AG09319 (cell line): Measurements from ENCODE around the gene TSPAN18.

Source experiments
- DNase-seq: peaks from one replicate; pipeline ENCODE4 v3.0.0-alpha.2; 2010; ENCODE audit warnings: low read depth; ENCODE audit errors: extremely low read depth
- TF ChIP-seq, protein P1 (sequence below): IDR thresholded peaks from 2 replicates; pipeline ENCODE4 v1.5.1; 2011; ENCODE audit warnings: low read depth, mild to moderate bottlenecking, inconsistent platforms, low read length, moderate library complexity

The TSPAN18 gene

GRCh38 chr11:44928144-44928543 lies 201.4 kb downstream of the TSPAN18 start:
- DNase-seq, result no peak
- TF ChIP-seq, protein P1, sequence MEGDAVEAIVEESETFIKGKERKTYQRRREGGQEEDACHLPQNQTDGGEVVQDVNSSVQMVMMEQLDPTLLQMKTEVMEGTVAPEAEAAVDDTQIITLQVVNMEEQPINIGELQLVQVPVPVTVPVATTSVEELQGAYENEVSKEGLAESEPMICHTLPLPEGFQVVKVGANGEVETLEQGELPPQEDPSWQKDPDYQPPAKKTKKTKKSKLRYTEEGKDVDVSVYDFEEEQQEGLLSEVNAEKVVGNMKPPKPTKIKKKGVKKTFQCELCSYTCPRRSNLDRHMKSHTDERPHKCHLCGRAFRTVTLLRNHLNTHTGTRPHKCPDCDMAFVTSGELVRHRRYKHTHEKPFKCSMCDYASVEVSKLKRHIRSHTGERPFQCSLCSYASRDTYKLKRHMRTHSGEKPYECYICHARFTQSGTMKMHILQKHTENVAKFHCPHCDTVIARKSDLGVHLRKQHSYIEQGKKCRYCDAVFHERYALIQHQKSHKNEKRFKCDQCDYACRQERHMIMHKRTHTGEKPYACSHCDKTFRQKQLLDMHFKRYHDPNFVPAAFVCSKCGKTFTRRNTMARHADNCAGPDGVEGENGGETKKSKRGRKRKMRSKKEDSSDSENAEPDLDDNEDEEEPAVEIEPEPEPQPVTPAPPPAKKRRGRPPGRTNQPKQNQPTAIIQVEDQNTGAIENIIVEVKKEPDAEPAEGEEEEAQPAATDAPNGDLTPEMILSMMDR, result no peak

GRCh38 chr11:44928816-44929215 lies 202.1 kb downstream of the TSPAN18 start:
- TF ChIP-seq, protein P1, result no peak
- DNase-seq, result no peak

DNA sequence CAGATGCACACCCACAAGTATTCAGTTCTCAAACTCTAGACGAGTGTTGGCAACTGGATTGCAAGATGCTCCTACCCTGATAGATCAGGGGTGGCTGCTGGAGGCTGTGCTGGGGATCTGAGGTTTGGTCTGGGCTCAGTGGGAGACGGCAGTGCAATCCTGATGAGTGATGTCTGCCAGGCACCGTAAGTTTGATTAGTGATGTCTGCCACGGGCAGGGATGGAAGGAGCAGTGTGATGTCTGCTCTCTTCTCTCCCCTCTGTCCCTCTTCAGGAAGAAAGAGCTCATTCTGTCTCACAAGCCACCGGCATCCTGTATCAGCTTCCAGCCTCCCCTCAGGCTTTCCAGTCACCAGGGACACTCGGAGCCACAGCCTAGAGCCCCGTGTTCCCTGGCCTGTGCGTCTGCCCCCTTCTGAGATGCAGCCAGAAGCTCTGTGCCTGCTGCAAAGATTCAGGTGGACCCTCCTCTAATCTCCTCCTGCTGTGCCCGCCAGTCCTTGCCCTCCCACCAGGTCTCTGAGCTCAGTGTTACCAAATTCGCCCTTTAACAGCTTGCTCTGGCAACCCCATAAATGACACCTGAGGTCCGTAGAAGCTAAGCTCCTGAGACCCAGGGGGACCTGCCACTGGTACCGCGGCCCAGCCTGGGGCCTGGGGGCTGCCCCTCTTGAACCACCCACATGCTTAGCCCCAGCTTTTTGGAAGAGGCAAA lies 204.0 kb downstream of the TSPAN18 start:
- DNase-seq, result no peak
- TF ChIP-seq, protein P1, result no peak

GRCh38 chr11:44931466-44931865 lies 204.7 kb downstream of the TSPAN18 start:
- TF ChIP-seq, protein P1, result no peak
- no peak for DNase-seq

GRCh38 chr11:44934110-44934509 lies 207.3 kb downstream of the TSPAN18 start:
- no peak for DNase-seq
- TF ChIP-seq, protein P1, result no peak

GRCh38 chr11:44934735-44935250 lies 208.0 kb downstream of the TSPAN18 start:
- no peak for DNase-seq

DNA sequence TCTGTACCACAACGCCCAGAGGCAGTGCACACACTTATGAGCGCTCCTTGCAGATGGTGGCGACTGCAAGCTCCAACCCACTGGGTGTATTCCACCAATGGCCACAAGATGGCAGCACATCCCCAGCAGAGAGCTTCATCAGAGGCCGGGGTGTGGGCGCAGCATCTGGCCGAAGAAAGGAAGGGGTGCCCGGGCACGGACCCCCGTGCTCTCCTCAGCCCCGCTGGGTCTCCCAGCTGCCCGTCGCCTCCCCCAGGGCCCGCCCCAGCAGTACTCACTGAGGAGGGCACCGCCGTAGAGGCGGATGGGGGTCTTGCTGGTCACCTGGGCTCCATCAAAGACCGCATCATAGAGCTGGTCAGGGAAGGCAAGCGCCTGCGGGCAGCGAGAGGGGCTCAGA lies 209.8 kb downstream of the TSPAN18 start:
- DNase-seq, result peak; percentile 46
- TF ChIP-seq, protein P1, result peak; percentile 87

More at GRCh38 chr11:44934735-44935250, 208.0 kb downstream of the TSPAN18 start:
- TF ChIP-seq, protein P1, result no peak
